GM12878 (cell line): ENCODE results near the gene KRTAP10-5.
"Not testable (repeated sequence)": the region's sequence is repeated elsewhere in the genome, so short reads cannot be mapped to it uniquely, and the experiment has no call there.

ENCODE experiments used
- ATF3 ChIP-seq: IDR thresholded peaks from 2 replicates; pipeline ENCODE4 v1.6.1; 2011; ENCODE audit warnings: low read depth, mild to moderate bottlenecking, low read length, moderate library complexity, borderline replicate concordance; ENCODE audit errors: extremely low read depth
- BACH1 ChIP-seq: fragments of 450-650 bp; IDR thresholded peaks from 2 replicates; pipeline ENCODE4 v1.6.1; 2017; ENCODE audit warnings: mild to moderate bottlenecking, borderline replicate concordance
- BHLHE40 ChIP-seq, 2 experiments: fragments of 450-650 bp in 1 of 2; IDR thresholded peaks; 2 replicates each; pipeline ENCODE4 v1.6.1; 2011 to 2017; ENCODE audit warnings: low read depth in 2 of 2, borderline replicate concordance in 1 of 2, improper control_type of control experiment in 1 of 2, low read length in 1 of 2, mild to moderate bottlenecking in 1 of 2
- CTCF ChIP-seq, 3 experiments: IDR thresholded peaks in 2 of 3; conservative IDR thresholded peaks in 1 of 3; 2 replicates each; pipeline ENCODE4 v1.5.1; 2011; ENCODE audit warnings: low read depth in 3 of 3, low read length in 3 of 3, mild to moderate bottlenecking in 3 of 3, control low read depth in 2 of 3, moderate library complexity in 2 of 3, inconsistent platforms in 1 of 3, mixed read lengths in 1 of 3; ENCODE audit not compliant: control insufficient read depth in 2 of 3, insufficient read depth in 1 of 3; ENCODE audit errors: extremely low read depth in 1 of 3
- EP300 ChIP-seq, 2 experiments: fragments of 150-350 bp in 1 of 2; IDR thresholded peaks; 2 replicates each; pipeline ENCODE4 v1.6.1; 2011 to 2012; ENCODE audit warnings: low read depth in 2 of 2, low read length in 2 of 2, borderline replicate concordance in 1 of 2, improper control_type of control experiment in 1 of 2, inconsistent platforms in 1 of 2; ENCODE audit not compliant: control insufficient read depth in 1 of 2
- NRF1 ChIP-seq: conservative IDR thresholded peaks from 2 replicates; pipeline ENCODE4 v1.6.1; 2011; ENCODE audit warnings: mild to moderate bottlenecking, low read depth, low read length, improper control_type of control experiment
- ZNF274 ChIP-seq: IDR thresholded peaks from one replicate; pipeline ENCODE4 v1.8.0; 2011; ENCODE audit not compliant: insufficient read length, insufficient read depth
- TF ChIP-seq, protein P1 (sequence below): fragments of 450-650 bp; IDR thresholded peaks from 2 replicates; pipeline ENCODE4 v1.6.1; 2017; ENCODE audit warnings: borderline replicate concordance
- TF ChIP-seq, protein P2 (sequence below): IDR thresholded peaks from 2 replicates; pipeline ENCODE4 v1.6.1; 2012; ENCODE audit warnings: mild to moderate bottlenecking, low read depth, low read length

DNA sequence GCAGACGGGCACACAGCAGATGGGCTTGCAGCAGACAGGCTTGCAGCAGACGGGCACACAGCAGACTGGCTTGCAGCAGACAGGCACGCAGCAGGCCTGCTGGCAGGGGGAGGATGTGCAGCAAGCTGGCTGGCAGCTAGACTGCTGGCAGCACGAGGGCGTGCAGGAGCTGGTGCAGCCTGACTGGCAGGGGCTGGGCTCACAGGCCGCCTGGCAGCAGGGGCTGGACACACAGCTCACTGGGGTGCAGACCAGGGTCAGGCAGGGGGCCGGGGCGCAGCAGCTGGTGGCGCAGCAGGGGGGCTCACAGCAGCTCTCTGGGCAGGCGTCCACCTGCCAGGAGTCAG, 22.1 kb downstream of the KRTAP10-5 start:
- not testable (repeated sequence) for TF ChIP-seq BACH1; BHLHE40 (IDR thresholded peaks at IDR 0.05; ENCODE audit: borderline replicate concordance in 1 of 2, low read depth in 2 of 2, low read length in 1 of 2); CTCF (IDR thresholded peaks at IDR 0.05 in 2 of 3, conservative IDR thresholded peaks at IDR 0.05 in 1 of 3; ENCODE audit: control insufficient read depth in 2 of 3, extremely low read depth in 1 of 3, insufficient read depth in 1 of 3, low read depth in 3 of 3, low read length in 3 of 3); EP300 (IDR thresholded peaks at IDR 0.05; ENCODE audit: borderline replicate concordance in 1 of 2, control insufficient read depth in 1 of 2, low read depth in 2 of 2, low read length in 2 of 2); ZNF274; ATF3; NRF1
- TF ChIP-seq, protein P1, sequence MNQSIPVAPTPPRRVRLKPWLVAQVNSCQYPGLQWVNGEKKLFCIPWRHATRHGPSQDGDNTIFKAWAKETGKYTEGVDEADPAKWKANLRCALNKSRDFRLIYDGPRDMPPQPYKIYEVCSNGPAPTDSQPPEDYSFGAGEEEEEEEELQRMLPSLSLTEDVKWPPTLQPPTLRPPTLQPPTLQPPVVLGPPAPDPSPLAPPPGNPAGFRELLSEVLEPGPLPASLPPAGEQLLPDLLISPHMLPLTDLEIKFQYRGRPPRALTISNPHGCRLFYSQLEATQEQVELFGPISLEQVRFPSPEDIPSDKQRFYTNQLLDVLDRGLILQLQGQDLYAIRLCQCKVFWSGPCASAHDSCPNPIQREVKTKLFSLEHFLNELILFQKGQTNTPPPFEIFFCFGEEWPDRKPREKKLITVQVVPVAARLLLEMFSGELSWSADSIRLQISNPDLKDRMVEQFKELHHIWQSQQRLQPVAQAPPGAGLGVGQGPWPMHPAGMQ, result not testable (repeated sequence)
- TF ChIP-seq, protein P2, sequence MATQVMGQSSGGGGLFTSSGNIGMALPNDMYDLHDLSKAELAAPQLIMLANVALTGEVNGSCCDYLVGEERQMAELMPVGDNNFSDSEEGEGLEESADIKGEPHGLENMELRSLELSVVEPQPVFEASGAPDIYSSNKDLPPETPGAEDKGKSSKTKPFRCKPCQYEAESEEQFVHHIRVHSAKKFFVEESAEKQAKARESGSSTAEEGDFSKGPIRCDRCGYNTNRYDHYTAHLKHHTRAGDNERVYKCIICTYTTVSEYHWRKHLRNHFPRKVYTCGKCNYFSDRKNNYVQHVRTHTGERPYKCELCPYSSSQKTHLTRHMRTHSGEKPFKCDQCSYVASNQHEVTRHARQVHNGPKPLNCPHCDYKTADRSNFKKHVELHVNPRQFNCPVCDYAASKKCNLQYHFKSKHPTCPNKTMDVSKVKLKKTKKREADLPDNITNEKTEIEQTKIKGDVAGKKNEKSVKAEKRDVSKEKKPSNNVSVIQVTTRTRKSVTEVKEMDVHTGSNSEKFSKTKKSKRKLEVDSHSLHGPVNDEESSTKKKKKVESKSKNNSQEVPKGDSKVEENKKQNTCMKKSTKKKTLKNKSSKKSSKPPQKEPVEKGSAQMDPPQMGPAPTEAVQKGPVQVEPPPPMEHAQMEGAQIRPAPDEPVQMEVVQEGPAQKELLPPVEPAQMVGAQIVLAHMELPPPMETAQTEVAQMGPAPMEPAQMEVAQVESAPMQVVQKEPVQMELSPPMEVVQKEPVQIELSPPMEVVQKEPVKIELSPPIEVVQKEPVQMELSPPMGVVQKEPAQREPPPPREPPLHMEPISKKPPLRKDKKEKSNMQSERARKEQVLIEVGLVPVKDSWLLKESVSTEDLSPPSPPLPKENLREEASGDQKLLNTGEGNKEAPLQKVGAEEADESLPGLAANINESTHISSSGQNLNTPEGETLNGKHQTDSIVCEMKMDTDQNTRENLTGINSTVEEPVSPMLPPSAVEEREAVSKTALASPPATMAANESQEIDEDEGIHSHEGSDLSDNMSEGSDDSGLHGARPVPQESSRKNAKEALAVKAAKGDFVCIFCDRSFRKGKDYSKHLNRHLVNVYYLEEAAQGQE, result not testable (repeated sequence)
